Measurements from ENCODE around the gene USP33.
"Not testable (repeated sequence)": the region's sequence is repeated elsewhere in the genome, so short reads cannot be mapped to it uniquely, and the experiment has no call there.

USP33 gene

DNA sequence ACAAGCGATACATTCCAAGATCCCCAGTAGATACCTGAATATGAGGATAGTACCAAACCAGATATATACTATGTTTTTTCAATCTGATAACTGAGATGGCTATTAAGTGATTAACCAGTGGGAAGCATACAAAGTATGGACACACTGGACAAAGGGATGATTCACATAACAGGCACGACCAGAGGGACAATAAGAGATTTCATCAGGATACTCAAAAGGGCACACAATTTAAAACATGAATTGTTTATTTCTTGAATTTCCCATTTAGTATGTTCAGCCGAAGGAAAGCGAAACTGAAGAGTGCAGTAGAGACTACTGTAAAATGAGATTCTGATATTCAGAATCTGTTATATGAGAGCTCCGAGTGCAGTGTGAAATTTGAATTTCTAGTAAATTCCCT lies 87.8 kb downstream of the USP33 start:
- DNase-seq (ENCODE audit: low read depth), result peak; percentile 20

DNA sequence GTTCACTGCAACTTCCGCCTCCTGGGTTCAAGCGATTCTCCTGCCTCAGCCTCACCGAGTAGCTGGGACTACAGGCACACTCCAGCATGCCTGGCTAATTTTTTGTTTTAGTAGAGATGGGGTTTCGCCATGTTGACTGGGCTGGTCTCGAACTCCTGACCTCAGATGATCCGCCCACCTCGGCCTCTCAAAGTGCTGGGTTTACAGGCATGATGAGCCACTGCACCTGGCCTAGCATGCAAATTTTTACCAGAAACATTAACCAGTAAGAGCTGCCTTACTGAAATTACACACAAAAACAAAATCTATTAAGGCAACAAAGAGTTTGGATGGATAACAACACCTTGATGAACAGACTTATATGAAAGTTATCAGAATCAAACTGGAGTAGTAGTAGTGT lies 89.3 kb downstream of the USP33 start:
- no peak for DNase-seq (ENCODE audit: low read depth)

DNA sequence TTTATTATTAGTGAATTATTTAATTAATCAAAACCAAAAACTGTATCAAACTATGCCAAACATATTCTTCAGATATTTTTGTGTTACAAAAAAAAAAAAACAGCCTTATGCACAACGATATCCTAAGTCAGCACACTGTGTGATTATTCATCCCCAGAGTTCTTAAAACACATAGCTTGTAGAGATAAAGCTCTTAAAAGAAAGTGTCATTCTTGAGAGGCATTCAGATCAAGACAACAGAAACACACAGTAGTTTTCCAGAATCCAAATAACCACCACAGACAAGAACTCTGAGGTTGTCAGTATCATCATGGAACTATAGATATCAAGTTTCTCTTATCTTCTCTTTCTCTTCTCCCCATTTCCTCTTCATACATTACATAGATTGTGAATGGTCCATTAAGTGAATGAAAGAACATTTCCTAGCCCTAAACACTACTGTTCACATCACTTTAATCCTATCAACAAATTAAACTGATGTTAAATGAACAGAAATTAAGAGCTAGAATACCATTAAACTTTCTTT lies 90.7 kb downstream of the USP33 start:
- DNase-seq (ENCODE audit: low read depth), result peak; percentile 40

DNA sequence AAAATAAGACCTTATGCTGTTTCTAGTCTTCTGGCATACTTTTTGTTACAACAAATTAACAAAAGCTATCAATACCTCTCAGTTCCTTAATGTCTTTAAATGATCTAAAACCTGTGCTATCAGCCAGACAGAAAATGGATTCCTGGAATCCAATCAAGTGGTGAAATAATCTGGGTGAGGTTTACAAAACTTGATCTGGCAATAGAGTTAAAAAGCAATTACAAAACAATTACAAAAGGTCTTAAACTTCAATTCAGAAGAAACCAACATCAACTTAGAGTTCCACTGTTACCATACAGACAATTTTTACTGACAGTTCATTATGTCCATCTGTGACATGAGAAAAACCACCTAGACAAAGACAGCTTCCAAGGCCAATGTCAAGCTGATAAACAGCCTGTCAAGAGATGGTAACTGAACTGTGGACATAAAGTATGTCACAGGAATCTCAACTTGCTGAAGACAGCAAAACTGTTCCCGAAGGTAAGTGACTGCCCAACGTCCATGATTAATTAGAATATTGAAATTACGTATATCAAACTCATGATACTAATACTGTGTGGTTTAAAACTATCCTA lies 94.6 kb downstream of the USP33 start:
- no peak for DNase-seq (ENCODE audit: low read depth)

DNA sequence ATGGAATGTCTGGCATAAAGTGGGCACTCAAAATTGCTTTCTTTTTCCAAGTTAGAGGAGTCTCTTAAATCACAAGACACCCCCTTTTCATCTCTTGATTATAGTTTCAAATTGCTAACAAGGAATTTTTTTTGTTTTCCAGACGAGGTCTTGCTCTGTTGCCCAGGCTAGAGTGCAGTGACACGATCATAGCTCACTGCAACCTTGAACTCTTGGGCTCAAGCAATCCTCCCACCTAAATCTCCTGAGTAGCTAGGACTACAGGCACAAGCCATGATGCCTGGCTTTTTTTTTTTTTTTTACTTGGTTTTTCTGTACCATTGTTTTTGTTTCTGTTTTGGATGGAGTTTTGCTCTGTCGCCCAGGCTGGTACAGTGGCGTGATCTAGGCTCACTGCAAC lies 98.0 kb downstream of the USP33 start:
- no peak for DNase-seq (ENCODE audit: low read depth)

DNA sequence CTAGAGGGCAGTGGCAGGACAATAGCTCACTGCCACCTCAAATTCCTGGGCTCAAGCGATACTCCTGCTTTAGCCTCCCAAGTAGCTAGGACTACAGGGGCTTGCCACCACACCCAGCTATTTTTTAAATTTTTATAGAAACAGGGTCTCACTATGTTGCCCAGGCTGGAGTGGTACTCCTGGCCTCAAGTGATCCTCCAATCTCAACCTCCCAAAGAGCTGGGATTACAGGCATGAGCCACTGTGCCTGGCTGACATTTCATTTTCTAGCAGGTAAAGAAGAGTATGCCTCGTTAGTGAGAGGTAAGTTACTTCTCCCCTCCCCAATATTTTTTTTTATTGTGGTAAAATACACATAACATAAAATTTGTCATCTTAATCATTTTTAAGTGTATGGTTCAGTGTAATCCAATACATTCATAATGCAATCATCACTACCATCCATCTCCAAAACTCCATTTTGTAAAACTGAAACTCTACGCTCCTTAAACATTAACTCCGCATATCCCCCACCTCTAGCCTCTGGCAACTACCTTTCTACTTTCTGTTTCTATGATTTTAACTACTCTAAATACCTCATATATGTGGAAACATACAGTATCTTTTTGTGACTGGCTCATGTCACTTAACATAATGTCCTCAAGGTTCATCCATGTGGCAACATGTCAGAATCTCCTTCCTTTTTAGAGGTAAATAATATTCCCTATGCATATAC lies 99.6 kb downstream of the USP33 start:
- DNase-seq (ENCODE audit: low read depth), result no peak

DNA sequence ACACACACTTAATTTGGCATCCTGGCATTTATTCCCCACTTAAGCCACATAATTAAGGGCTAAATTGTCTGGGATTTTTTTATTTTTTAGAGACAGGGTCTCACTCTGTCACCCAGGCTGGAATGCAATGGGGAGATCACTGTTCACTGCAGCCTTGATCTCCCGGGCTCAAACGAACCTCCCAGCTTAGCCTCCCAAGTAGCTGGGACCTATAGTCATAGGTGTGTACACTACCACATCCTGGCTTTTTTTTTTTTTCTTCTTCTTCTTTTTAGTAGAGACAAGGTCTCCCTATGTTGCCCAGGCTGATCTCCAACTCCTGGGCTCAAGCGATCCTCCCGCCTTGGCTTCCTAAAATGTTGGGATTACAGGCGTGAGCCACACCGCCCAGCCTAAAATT lies 101.4 kb downstream of the USP33 start:
- DNase-seq (ENCODE audit: low read depth), result no peak

DNA sequence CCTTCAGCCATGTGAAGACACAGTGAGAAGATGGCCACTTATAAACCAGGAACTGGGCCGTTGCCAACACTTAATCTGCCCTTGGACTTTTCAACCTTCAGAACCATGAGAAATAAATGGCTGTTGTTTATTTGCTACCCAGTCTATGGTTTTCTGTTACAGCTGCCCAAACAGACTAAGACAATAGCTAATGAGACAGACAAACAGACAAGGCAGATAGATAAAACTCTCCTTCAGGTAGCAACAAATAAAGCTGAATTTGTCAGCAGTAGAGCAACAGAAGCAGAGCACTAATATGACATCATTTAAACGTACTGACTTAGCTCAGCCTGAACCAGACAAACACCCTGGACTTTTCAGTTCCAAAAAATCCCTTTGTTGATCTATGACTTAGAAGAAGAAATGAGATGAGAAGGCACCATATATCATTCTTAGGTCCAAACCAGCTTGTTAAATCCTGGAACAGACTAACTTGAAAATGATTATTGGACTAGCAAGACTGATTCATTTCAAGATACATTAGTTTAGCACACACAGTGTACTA lies 104.1 kb downstream of the USP33 start:
- peak; percentile 48 for DNase-seq (ENCODE audit: low read depth)

DNA sequence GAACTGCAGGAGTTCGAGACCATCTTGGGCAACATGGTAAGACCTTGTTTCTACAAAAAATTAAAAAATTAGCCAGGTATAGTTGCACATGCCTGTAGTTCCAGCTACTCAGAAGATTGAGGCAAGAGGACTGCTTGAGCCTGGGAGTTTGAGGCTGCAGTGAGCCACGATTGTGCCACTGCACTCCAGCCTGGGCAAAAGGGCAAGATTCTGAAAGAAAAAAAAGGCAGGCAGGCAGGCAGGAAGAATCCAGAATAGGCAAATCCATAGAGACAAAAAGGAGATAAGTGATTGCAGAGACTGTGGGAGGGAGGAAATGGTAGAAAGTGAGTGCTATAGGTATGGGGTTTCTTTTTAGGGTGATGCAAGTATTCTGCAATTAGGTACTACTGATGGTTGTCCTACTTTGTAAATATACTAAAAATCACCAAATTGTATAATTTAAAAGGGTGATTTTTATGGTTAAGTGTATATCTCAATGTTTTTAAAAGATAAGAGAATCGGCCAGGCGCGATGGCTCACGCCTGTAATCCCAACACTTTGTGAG lies 106.6 kb downstream of the USP33 start:
- no peak for DNase-seq (ENCODE audit: low read depth)

DNA sequence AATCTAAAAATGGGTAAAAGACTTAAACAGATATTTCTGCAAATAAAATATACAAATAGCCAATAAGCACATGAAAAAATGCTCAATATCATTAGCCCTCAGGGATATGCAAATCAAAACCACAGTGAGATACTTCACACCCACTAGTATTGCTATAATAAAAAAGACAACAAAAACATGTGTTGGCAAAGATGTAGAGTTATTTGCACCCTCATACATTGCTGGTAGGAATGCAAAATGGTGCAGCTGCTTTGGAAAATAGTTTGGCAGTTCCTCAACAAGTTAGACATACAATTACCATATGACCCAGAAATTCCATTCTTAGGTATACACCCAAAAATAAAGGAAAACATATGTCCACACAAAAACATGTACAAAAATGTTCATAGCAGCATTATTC lies 107.4 kb downstream of the USP33 start:
- no peak for DNase-seq (ENCODE audit: low read depth)

DNA sequence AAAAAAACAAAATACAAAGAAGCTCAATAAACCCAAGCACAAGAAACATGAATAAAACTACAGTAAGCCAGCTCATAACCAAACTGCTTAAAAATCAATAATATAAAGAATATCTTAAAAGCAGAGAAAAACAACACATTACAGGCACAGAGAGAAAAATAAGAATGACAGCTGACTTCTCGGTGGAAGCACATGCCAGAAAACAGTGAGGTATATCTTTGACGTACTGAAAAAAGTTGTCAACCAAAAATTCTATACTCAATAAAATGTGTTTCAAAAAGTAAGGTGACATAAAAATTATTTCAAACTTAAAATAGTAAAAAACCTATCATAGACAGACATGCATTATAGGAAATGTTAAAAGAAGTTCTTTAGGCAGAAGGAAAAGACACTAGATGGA lies 110.5 kb downstream of the USP33 start:
- no peak for DNase-seq (ENCODE audit: low read depth)

DNA sequence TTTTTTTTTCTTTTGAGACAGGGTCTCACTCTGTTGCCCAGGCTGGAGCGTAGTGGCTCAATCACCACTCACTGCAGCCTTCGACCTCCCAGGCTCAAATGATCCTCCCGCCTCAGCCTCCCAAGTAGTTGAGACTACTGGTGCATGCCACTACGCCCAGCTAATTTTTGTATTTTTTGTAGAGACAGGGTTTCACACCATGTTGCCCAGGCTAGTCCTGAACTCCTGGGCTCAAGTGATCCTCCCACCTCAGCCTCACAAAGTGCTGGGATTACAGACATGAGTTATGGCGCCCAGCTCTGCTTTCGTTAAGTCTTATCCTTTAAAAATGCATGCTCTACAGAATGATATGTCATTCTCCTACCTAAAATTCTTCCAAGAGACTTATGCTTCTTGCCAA lies 113.4 kb downstream of the USP33 start:
- not testable (repeated sequence) for DNase-seq (ENCODE audit: low read depth)
